NOMO-1 treated with dmso at 0.1 percent for 144 hours (cell line): Measurements from ENCODE around the gene MAP3K5.

ENCODE experiments used
- DNase-seq: peaks from one replicate; lab custom pipeline; 2025; ENCODE audit not compliant: unreplicated experiment; lab: John Stamatoyannopoulos, UW

MAP3K5 gene

DNA sequence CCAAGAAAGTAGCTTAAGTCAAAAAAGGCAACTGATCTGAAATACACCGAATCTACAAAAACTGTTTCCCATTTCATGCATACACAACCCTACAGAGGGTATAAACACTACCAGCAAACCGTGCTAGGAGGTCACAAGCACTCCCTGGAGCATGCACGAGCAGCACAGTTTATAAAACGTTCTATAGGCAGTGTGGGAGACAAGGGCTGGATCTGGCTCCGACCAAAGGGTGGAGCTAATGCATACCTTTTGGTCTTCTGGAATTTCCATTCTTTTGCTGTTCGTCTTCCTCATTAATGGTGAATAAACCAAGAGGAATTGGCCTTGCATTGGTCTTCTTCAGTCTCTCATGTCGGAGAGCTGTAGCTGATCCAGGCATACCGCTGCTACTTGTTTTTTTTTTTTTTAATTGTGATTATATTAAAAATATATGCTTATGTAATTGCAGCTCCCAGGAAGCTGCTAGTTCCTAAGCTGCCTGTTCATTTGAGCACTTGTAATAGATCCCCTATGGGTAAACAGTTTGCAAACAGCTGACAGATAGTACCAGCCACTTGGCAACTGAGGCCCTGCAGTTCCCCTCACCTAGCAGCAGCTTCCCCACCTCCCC, 266.6 kb downstream of the MAP3K5 start:
- no peak for DNase-seq

DNA sequence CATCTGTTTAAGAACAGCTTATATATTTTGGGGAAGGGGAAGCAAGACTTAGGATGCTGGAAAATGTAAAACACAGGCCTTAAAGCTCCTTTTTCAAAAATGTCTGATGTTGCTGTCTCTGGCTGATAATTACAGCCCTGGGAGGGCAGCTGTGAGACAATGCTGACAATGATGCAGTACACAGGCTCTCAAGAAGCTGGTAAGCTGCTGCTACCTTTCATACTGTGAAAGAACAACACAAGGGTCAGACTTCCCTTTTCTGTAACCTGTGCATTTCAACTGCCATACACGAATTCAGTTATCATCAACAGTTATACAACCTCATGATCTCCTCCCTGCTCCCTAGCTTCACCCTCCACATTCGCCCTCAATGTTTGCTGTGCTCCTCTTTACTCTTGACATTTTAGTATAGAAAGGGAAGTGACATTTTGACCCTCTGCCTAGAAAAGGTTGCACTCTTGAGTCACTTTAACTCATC, 267.3 kb downstream of the MAP3K5 start:
- DNase-seq: peak; percentile 15

DNA sequence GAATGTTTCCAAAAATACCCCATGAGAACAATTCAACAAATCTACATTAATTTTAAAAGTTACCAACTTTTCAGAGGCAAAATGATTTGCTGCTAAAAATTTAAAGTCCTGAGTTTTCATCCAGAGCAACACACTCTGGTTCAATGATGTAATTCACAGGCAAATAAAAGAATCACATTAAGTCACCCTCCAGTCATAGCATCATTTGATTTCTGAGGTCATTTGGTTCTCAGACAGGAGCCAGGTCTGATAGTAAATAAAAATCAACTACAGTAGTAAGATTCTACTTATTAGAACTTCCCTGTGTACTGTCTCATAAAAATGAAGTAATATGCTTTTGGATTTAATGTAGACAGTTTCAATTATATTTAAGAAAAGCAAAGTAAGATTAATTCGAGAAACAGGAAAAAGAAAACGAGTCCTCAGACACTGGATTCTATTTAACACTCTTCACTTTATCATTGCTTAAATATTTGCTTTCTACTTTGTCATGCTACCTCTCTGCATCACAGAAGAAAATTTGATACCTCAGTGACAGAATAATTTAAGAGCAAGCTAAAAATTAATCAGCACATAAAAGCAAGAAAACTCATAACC, 267.8 kb downstream of the MAP3K5 start:
- no peak for DNase-seq

DNA sequence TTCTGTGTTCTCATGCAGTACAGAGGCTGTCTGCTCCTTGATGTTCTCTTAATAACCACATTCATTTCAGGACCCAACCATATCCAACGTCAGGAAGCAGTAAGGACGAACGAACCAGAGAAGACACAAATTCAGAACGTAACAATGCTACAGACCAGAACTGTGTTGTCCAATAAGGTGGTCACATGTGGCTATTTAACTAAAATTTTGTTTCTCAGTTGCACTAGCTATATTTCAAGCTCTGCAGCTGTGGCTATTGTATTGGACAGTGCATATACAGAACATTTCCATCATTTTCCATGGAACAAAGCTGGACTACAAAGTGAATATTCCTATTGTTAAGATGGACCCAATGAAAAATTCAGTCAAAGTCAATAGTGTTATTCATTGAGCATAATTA, 269.1 kb downstream of the MAP3K5 start:
- no peak for DNase-seq

DNA sequence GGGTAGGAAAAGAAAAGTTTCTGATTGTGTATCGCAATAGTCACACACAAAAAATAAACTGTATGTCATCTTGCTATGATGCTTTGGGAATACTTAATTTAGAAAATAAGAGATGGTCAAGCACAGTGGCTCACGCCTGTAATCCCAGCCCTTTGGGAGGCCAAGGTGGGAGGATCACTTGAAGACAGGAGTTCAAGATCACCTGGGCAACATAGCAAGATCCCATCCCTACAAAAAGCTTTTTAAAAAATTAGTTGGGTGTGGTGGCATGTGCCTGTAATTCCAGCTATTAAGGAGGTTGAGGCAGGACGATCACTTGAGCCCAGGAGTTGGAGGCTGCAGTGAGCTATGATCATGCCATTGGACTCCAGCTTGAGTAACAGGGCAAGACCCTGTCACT, 269.6 kb downstream of the MAP3K5 start:
- DNase-seq: no peak

DNA sequence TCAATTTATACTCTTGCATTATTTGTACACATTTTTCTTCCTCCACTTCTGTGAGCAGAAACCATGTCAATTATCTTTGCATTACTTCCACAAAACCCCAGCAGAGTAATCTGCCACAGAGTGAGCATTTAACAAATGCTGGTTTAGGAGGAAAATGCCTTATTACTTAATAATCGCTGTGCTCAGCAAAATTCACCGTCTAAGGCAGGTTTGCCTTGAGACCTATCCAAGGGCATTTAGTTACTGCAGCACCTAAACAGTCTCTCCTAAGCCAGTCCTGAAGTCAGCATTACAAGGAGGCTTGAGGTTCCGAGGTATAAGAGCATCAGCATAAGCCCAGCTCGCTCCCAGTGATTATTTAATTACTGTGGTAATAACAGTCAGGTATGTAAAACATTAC, 270.4 kb downstream of the MAP3K5 start:
- DNase-seq: no peak

DNA sequence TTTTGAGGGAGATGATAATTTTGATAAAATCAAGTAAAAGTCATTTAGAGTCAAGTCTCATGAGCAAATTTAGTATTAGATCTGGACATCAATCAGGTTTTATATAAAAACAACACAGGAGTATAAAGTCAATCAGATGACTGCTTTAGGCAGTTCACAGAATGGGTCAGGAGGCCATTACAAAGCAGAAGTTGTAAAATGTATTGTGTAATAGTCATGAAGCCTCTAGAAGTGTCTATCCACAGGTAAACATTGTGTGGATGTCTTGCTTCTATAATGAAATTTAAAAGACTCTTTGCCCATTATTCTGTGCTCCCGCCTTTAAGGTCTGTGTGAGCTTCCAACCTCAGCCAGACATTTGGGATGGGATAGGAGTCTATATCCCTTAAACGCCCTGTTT, 270.9 kb downstream of the MAP3K5 start:
- DNase-seq: peak; percentile 11

DNA sequence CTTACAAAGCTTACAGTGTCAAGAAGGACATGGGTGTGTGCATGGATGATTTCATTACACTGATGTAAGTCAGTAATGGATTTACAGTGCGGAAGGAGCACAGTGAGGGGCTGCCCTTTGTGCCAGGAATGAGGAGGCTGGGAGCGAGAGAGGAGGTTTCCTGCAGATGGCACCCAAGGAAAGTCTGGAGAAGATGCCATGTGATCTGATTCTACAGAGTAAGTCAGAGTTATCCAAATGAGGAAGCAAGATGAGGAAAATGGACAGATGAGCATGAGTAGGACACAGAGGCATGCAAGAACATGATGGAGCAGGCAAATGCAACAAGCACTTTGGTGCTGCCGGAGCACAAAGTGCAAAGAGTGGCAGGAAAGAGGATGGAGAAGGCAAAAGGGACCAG, 271.8 kb downstream of the MAP3K5 start:
- DNase-seq: no peak

DNA sequence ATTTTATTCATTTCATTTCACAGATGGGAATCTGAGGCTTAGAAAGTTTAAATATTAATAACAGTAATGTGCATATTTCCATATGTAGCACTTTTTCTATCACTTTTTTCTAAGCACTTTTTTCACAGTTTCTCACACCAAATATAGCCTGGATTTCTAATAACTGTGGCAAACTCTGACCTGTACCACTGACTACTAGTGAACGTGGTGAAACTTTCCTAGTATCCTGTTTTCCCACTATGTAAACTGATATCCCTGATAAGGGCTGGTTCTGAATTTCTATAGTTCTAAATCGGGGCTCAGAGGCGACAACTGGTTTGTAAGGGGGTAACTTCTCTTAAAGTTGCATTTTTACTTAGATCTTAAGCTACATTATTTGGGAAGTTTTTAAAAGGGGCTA, 274.7 kb downstream of the MAP3K5 start:
- no peak for DNase-seq

DNA sequence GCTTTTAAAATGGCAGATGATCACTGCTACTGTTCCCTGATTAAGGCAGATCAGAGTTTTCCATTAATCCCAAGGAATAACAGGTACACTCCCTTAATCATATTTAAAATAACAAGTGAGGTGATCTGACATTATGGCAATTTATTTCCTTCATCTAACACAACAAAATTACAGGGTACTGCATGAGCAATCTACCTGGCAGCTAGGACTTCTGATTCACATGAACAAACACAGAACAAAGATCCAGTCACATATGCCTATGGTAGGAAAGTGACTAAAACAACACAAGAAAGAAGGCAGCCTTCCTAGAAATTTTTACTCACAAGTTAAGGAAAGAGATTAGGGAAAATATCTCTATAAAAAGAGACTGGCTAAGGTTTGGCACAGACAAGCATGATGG, 275.3 kb downstream of the MAP3K5 start:
- no peak for DNase-seq

DNA sequence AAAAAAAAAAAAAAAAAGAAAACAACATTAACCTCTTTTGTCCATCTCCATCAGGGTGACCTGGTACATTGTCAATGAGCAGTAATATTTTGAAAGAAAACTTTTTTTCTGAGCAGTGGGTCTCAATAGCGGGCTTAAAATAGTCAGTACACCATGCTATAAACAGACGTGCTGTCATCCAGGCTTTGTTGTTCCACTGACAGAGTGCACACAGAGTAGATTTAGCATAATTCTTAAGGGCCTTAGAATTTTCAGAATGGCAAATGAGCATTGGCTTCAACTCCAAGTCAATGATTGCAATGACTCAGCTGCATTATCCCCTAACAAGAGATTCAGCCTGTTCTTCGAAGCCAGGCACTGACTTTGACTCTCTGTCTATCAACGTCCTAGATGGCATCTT, 277.7 kb downstream of the MAP3K5 start:
- no peak for DNase-seq

DNA sequence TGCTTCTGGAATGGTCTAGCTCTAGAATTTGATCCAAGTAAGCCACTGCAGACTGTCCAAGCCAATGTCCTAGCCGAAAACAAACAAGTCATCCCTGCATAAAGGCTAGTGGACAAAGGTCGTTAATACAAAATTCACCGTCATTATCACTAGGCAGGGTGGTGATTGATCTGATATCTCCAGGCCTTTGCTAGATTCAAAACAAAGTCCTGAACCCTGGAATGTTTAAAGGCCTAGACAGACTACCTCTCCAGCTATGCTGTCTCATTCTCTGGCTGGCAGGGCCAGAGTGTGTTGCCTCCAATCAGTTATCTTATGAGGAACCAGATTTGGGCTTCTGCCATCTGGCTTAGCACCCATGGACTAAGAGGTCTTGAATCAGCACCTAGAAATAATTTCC, 280.4 kb downstream of the MAP3K5 start:
- no peak for DNase-seq

DNA sequence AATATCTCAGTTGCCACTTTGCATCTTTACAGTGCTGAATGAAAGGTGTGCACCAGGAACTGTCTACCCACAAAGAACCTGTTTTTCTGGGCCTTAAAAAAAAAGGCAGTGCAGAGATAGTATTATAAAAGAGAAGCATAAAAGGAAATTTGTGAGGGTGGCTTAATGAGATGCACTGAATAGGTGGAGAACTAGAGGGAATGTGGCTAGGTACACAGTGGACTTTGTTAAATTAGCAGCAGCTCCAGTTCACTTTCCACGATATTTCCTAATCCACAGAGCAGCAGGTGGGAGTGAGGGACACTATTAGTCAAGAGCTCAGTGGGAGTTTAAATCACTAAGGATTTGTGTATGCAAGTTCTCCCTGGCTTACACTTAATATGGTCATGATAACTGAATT, 280.9 kb downstream of the MAP3K5 start:
- no peak for DNase-seq

DNA sequence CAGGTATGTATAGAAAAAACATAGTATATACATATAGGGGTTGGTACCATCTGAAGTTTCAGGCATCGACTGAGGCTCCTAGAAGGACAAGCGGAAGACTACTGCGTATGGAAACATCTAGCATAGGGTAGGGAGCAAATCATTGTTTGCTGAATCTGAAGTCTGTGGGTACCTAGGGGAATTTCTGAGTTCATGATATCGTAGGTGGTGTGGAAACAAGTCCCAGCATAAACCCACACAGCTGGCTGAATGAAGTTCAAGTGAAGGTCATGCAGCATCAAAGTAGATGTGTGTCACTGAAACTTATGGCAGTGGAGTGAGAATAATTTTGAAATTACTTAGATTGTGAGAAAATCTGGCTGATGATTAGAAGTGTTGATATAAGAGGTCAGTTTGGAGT, 281.5 kb downstream of the MAP3K5 start:
- no peak for DNase-seq

DNA sequence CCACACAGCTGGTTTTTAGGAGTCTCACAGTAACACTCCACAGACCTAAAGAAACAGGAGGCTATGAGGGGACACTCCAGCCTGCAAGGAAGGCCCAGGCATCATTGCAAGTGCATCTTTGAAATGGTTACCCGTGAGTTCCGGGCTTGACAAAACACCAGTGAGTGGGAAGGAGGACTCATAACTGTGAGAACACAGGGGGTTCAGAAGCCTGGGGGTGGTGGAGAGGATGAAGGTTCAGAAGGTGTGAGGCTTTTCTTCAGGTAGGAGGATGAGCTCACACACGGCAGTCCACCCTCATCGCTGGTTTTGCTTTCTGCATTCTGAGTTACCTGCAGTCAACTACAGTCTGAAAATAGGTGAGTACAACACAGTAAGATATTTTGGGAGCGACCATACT, 282.0 kb downstream of the MAP3K5 start:
- no peak for DNase-seq

DNA sequence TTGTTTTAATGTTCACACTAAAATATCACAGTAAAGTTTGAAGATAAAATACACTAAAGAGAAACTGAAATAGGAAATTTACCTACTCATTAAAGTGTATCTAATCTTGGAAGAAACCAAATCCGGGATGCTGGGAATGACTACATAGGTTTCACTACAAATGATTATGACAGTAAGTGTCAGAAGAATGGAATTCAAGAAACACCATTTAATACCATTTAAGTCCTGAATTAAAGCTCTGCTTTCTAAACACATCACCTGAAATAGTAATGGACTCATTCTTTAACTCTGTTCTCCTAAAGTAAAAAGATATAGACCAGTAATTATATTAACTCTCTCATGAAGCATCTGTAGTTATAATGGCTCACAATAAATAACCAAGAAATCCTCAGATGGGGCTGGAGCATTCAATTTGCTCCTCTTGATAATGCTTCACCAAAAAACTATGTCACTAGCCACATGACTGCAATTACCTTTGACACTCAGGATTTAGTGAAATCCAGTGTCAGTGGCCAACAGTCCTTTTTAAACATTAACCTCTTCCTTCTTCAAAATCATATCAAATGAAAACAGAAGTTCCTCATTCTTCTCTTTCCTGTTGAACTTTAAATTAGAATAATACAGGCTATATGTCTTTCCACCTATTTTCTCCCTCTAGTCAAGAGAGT, 283.4 kb downstream of the MAP3K5 start:
- DNase-seq: peak; percentile 22
